IPS-18a (cell line): ENCODE measurements around the gene HOGA1.
"Not testable (repeated sequence)": the region's sequence is repeated elsewhere in the genome, so short reads cannot be mapped to it uniquely, and the experiment has no call there.

Experiments
- H3K27ac ChIP-seq: one replicate; pipeline ENCODE4 v1.5.1; 2013; ENCODE audit warnings: low read length
- H3K27me3 ChIP-seq: one replicate; pipeline ENCODE4 v1.6.1; 2013; ENCODE audit warnings: mild to moderate bottlenecking, low read length; ENCODE audit not compliant: control insufficient read depth, insufficient read depth
- H3K36me3 ChIP-seq: one replicate; pipeline ENCODE4 v1.6.1; 2013; ENCODE audit warnings: low read depth, low read length; ENCODE audit not compliant: control insufficient read depth
- H3K4me1 ChIP-seq: one replicate; pipeline ENCODE4 v1.6.1; 2013; ENCODE audit warnings: low read depth, low read length; ENCODE audit not compliant: control insufficient read depth
- H3K4me3 ChIP-seq: one replicate; pipeline ENCODE4 v1.5.1; 2013; ENCODE audit warnings: low read length
- H3K9ac ChIP-seq: one replicate; pipeline ENCODE4 v1.6.1; 2013; ENCODE audit warnings: mild to moderate bottlenecking, low read length, moderate library complexity
- H3K9me3 ChIP-seq: one replicate; pipeline ENCODE4 v1.6.1; 2013; ENCODE audit warnings: low read depth, low read length; ENCODE audit not compliant: control insufficient read depth

The HOGA1 gene

DNA sequence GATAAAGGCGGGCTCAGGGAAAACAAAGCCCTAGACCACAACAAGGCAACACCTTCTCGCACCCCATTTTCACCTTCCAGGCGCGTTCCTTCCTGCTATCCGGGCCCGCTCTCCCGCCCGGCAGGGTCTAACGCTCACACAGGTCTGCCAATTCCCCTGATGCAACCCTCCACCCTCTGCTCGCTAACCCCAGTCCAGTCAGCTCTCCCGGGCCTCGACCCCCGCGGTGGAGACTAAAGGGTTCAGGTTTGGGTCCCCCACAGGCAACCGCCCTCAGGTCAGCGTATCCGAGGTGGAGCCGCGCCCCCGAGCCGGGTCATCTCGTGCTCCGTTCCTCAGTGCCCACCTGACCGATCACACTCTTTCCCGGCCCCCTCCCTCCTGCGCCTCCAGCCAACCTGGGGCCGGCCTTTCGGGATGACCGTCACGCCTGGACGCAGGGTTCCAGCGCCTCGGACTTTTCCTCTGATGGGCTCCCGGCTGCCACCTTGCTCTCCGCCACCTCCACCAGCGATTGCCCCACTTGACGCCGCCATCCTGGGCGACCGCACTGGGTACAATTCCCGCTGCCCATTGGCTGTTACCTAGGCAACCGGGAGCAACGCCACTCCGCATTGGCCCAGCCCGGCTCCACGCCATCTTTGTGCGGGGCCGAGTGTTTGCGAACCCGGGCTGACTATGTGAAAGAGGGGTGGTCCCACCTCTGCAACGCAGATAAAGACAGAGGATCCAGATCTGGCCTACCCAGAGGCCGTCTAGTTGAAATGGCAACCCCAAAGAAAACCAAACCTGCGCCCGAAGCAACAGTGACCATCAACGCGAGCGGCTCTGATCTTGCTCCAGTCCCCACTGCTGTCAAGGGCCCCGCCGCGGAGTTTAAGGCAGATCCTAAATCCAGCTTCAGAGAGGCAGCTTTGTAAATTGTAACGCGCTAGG is 49.0 kb downstream of the HOGA1 start, which contains the start of gene MORN4:
TSS of gene MORN4 (minus strand) at position 552 of the 936 bp plus-strand sequence. CDS start 13,847 bp downstream, outside the sequence.
- Histone ChIP-seq H3K9ac (peak within 1 kb of the TSS; percentile 87), H3K36me3 (no peaks in the 10 kb centered on the region), H3K9me3 (no peaks in the 10 kb centered on the region), H3K27ac (peak within 1 kb of the TSS; percentile 15), H3K27me3 (no peaks in the 10 kb centered on the region), H3K4me3 (peak within 1 kb of the TSS; percentile 92), H3K4me1 (no peaks in the 10 kb centered on the region)

DNA sequence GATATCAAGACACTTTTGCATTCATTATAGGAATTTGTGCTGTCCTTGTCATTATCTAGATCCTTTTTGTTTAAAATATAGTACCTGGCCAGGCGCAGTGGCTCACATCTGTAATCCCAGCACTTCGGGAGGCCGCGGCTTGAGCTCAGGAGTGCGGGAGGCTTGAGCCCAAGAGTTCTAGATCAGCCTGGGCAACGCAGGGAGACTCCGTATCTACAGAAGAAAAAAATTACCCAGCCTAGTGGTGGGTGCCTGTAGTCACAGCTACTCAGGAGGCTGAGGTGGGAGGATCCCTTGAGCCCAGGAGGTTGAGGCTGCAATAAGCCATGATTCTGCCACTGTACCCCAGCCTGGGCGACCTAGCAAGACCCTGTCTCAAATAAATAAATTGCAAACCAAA is 49.7 kb downstream of the HOGA1 start:
- Histone ChIP-seq H3K4me1 (no peaks in the 10 kb centered on the region), H3K27ac (peak overlapping the region; percentile 1), H3K4me3 (peak overlapping the region; percentile 92)

DNA sequence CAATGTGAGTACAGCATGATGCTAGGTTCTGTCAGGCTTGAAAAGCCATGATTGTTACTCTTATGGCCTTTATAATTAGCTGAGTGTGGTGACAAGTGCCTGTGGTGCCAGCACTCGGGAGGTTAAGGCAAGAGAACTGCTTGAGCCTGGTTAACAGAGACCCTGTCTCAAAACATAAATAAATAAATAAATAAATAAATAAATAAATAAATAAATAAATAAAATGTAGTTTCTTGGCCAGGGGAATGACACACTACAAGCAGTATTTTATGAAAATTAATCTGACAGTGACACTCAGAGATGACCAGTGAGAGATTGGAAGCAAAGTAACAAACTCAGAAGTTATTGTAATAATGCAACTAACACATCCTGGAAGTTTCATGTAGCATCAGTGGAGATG is 51.4 kb downstream of the HOGA1 start:
- peaks cover 4% of the 10 kb centered on the region for H3K4me1 ChIP-seq
- no peaks in the 10 kb centered on the region for H3K36me3 ChIP-seq
- no peaks in the 10 kb centered on the region for H3K9me3 ChIP-seq
- H3K4me3 ChIP-seq, result no peak overlapping the region
- H3K9ac ChIP-seq, result no peak overlapping the region
- H3K27me3 ChIP-seq, result no peaks in the 10 kb centered on the region
- H3K27ac ChIP-seq, result no peak overlapping the region

More for the DNA sequence above, 49.7 kb downstream of the HOGA1 start:
- Histone ChIP-seq H3K9ac (peak overlapping the region; percentile 87), H3K36me3 (no peaks in the 10 kb centered on the region), H3K9me3 (no peaks in the 10 kb centered on the region), H3K27me3 (no peaks in the 10 kb centered on the region)

- not testable (repeated sequence) for H3K27ac ChIP-seq, H3K27me3 ChIP-seq, H3K4me3 ChIP-seq, H3K9me3 ChIP-seq, H3K36me3 ChIP-seq, H3K9ac ChIP-seq
- H3K4me1 ChIP-seq, result peaks cover 11% of the 10 kb centered on the region
These were observed 54.9 kb downstream of the HOGA1 start for GRCh38 chr10:97639090-97639489.

- H3K9ac ChIP-seq, result peak within 1 kb of the TSS; percentile 63
- no peak within 1 kb of the TSS for H3K27ac ChIP-seq
- no peaks in the 10 kb centered on the region for H3K27me3 ChIP-seq
- H3K36me3 ChIP-seq, result peaks cover 15% of the 10 kb centered on the region
- peaks cover 11% of the 10 kb centered on the region for H3K4me1 ChIP-seq
- peak within 1 kb of the TSS; percentile 92 for H3K4me3 ChIP-seq
- H3K9me3 ChIP-seq, result no peaks in the 10 kb centered on the region
These were observed 56.1 kb downstream of the HOGA1 start, which contains the start of gene PI4K2A for GRCh38 chr10:97640174-97640867. Gene PI4K2A (plus strand): TSS chr10:97640671. CDS start chr10:97640743, 72 bp downstream.

GRCh38 chr10:97640868-97641811 is 57.0 kb downstream of the HOGA1 start:
- Histone ChIP-seq H3K9me3 (no peaks in the 10 kb centered on the region), H3K36me3 (peaks cover 15% of the 10 kb centered on the region), H3K27ac (no peak overlapping the region), H3K4me1 (peaks cover 11% of the 10 kb centered on the region), H3K4me3 (peak overlapping the region; percentile 92), H3K9ac (peak overlapping the region; percentile 63), H3K27me3 (no peaks in the 10 kb centered on the region)

- peaks cover 15% of the 10 kb centered on the region for H3K4me1 ChIP-seq
- H3K9ac ChIP-seq, H3K27me3 ChIP-seq, H3K9me3 ChIP-seq, H3K4me3 ChIP-seq, H3K27ac ChIP-seq: not testable (repeated sequence)
- peaks cover 15% of the 10 kb centered on the region for H3K36me3 ChIP-seq
These were observed 58.4 kb downstream of the HOGA1 start for GRCh38 chr10:97642471-97643159.

DNA sequence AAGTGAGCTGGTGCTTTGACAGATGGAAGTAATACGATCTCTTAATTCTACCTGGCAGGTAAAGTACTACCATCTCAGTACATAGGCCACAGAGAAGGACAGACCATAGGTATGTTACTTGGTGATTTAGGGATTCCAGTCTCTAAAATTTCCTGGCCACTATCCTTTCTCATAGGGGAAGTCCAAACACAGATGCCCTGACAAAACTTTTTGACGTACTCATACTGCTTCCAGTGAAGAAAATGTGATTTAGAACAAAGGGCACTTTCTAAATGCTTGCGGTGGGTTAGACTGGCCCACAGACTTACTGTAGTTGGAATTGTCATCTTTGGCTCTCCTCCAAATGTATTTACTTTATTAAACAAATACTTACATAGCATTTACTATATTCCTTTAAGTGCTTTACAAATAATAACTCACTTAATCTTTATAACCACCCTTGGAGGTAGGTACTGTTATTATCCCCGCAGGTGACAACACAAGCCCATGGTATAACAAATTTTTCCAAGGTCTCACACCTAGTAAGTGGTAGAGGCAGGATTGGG is 59.3 kb downstream of the HOGA1 start:
- H3K36me3 ChIP-seq, result peaks cover 15% of the 10 kb centered on the region
- no peaks in the 10 kb centered on the region for H3K9me3 ChIP-seq
- no peak overlapping the region for H3K27ac ChIP-seq
- no peak overlapping the region for H3K4me3 ChIP-seq
- no peak overlapping the region for H3K9ac ChIP-seq
- H3K4me1 ChIP-seq, result peaks cover 21% of the 10 kb centered on the region
- H3K27me3 ChIP-seq, result no peaks in the 10 kb centered on the region

DNA sequence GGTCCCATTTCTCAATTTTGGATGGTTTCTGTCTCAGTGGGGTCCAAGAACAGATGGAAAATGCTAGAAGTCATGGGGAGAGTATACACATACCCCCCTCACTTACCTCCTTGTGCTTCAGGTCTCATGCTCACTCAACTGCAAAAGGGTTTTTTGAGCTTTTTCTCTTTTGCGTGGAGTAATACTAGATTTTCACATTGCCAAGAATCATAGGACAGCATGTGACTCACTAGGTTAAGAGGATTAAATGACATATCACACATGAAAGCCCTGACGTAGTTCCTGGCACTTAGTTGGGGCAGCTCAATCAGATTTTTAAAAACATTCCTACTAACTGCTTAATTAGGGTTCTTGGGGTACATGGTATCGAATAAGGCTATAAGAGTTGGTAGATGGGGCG is 60.7 kb downstream of the HOGA1 start:
- peaks cover 29% of the 10 kb centered on the region for H3K4me1 ChIP-seq
- H3K9ac ChIP-seq, result no peak overlapping the region
- H3K4me3 ChIP-seq, result no peak overlapping the region
- H3K27ac ChIP-seq, result no peak overlapping the region
- H3K36me3 ChIP-seq, result peaks cover 15% of the 10 kb centered on the region
- H3K9me3 ChIP-seq, result no peaks in the 10 kb centered on the region
- no peaks in the 10 kb centered on the region for H3K27me3 ChIP-seq

- H3K27me3 ChIP-seq, result no peaks in the 10 kb centered on the region
- H3K27ac ChIP-seq, result no peak overlapping the region
- H3K4me1 ChIP-seq, result peaks cover 22% of the 10 kb centered on the region
- H3K9me3 ChIP-seq, result no peaks in the 10 kb centered on the region
- no peak overlapping the region for H3K9ac ChIP-seq
- H3K4me3 ChIP-seq, result no peak overlapping the region
- H3K36me3 ChIP-seq, result peaks cover 28% of the 10 kb centered on the region
These were observed 63.4 kb downstream of the HOGA1 start for GRCh38 chr10:97647556-97647955.
